HL-60 (cell line): ENCODE data around the gene C10orf71.

Experiments used
- GABPA ChIP-seq: IDR thresholded peaks from 2 replicates; pipeline ENCODE4 v1.6.1; 2012; ENCODE audit warnings: low read depth
- POLR2AphosphoS5 ChIP-seq: IDR thresholded peaks from 2 replicates; pipeline ENCODE4 v1.6.1; 2012; ENCODE audit warnings: low read depth
- TF ChIP-seq, protein P1 (sequence below): IDR thresholded peaks from one replicate; pipeline ENCODE4 v1.5.1; 2011; ENCODE audit warnings: low read length, control low read depth, inconsistent platforms; ENCODE audit not compliant: insufficient read depth
- TF ChIP-seq, protein P2 (sequence below): IDR thresholded peaks from 2 replicates; pipeline ENCODE4 v1.6.1; 2012; ENCODE audit warnings: low read depth; ENCODE audit not compliant: insufficient replicate concordance

DNA sequence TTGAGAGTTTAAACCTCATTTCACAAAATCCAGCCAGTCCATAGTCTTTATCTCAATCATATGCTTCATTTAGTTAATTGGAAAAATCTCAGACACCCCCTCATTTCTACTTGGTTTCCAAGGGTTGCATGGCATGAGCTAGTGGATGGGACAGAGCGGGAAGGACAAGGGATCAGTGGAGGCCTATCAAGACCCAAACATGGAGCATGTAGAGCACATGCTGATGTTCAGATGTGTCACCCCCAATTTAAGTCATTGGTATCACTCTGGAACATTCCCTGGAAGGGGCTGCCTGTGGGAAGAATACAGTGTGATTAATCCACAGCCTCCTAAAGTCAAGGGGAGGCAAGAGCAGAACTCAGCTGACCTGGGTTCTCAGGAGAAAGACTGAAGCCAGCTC lies 2.3 kb downstream of the C10orf71 start:
- TF ChIP-seq POLR2AphosphoS5 (no peak), GABPA (no peak)
- TF ChIP-seq, protein P1, sequence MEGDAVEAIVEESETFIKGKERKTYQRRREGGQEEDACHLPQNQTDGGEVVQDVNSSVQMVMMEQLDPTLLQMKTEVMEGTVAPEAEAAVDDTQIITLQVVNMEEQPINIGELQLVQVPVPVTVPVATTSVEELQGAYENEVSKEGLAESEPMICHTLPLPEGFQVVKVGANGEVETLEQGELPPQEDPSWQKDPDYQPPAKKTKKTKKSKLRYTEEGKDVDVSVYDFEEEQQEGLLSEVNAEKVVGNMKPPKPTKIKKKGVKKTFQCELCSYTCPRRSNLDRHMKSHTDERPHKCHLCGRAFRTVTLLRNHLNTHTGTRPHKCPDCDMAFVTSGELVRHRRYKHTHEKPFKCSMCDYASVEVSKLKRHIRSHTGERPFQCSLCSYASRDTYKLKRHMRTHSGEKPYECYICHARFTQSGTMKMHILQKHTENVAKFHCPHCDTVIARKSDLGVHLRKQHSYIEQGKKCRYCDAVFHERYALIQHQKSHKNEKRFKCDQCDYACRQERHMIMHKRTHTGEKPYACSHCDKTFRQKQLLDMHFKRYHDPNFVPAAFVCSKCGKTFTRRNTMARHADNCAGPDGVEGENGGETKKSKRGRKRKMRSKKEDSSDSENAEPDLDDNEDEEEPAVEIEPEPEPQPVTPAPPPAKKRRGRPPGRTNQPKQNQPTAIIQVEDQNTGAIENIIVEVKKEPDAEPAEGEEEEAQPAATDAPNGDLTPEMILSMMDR, result no peak
- TF ChIP-seq, protein P2, sequence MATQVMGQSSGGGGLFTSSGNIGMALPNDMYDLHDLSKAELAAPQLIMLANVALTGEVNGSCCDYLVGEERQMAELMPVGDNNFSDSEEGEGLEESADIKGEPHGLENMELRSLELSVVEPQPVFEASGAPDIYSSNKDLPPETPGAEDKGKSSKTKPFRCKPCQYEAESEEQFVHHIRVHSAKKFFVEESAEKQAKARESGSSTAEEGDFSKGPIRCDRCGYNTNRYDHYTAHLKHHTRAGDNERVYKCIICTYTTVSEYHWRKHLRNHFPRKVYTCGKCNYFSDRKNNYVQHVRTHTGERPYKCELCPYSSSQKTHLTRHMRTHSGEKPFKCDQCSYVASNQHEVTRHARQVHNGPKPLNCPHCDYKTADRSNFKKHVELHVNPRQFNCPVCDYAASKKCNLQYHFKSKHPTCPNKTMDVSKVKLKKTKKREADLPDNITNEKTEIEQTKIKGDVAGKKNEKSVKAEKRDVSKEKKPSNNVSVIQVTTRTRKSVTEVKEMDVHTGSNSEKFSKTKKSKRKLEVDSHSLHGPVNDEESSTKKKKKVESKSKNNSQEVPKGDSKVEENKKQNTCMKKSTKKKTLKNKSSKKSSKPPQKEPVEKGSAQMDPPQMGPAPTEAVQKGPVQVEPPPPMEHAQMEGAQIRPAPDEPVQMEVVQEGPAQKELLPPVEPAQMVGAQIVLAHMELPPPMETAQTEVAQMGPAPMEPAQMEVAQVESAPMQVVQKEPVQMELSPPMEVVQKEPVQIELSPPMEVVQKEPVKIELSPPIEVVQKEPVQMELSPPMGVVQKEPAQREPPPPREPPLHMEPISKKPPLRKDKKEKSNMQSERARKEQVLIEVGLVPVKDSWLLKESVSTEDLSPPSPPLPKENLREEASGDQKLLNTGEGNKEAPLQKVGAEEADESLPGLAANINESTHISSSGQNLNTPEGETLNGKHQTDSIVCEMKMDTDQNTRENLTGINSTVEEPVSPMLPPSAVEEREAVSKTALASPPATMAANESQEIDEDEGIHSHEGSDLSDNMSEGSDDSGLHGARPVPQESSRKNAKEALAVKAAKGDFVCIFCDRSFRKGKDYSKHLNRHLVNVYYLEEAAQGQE, result no peak
